ENCODE data around the gene FCAR.
"Not testable (repeated sequence)": the region's sequence is repeated elsewhere in the genome, so short reads cannot be mapped to it uniquely, and the experiment has no call there.

FCAR gene

GRCh38 chr19:54873990-54874389 lies at the start of gene FCAR:
Gene FCAR (plus strand): TSS chr19:54874235. CDS start chr19:54874290, 55 bp downstream.
- DNase-seq: no peak

GRCh38 chr19:54824416-54824815 lies 49.6 kb upstream of the FCAR start:
- not testable (repeated sequence) for DNase-seq

- DNase-seq: not testable (repeated sequence)
Observed at GRCh38 chr19:54825326-54825725, 48.7 kb upstream of the FCAR start.

- not testable (repeated sequence) for DNase-seq
Observed at GRCh38 chr19:54828064-54828463, 46.0 kb upstream of the FCAR start.

GRCh38 chr19:54832496-54832895 lies 41.5 kb upstream of the FCAR start, which contains the start of gene KIR2DS4:
Gene KIR2DS4 (plus strand): TSS chr19:54832676.
- not testable (repeated sequence) for DNase-seq

- not testable (repeated sequence) for DNase-seq
Observed at GRCh38 chr19:54835126-54835525, 38.9 kb upstream of the FCAR start.

- not testable (repeated sequence) for DNase-seq
Observed at GRCh38 chr19:54837522-54837921, 36.5 kb upstream of the FCAR start.

- DNase-seq: not testable (repeated sequence)
Observed at GRCh38 chr19:54843171-54843570, 30.9 kb upstream of the FCAR start.

- DNase-seq: not testable (repeated sequence)
Observed at GRCh38 chr19:54850061-54850640, 23.9 kb upstream of the FCAR start, which contains the start of gene KIR3DL2. Gene KIR3DL2 (plus strand): TSS chr19:54850443. CDS start chr19:54850476, 33 bp downstream.

- DNase-seq: no peak
Observed at GRCh38 chr19:54850930-54851329, 23.1 kb upstream of the FCAR start.

- no peak for DNase-seq
Observed at GRCh38 chr19:54851353-54851752, 22.7 kb upstream of the FCAR start.

- DNase-seq: not testable (repeated sequence)
Observed at GRCh38 chr19:54855241-54855640, 18.8 kb upstream of the FCAR start.

- DNase-seq: not testable (repeated sequence)
Observed at GRCh38 chr19:54858476-54858875, 15.6 kb upstream of the FCAR start.

GRCh38 chr19:54859421-54859820 lies 14.6 kb upstream of the FCAR start:
- DNase-seq: not testable (repeated sequence)

GRCh38 chr19:54863459-54863858 lies 10.6 kb upstream of the FCAR start:
- DNase-seq: not testable (repeated sequence)

- DNase-seq: no peak
Observed at GRCh38 chr19:54871696-54872095, 2.3 kb upstream of the FCAR start.

- DNase-seq: no peak
Observed at GRCh38 chr19:54875506-54875905, 1.5 kb downstream of the FCAR start.

- no peak for DNase-seq
Observed at GRCh38 chr19:54877471-54877870, 3.4 kb downstream of the FCAR start.

GRCh38 chr19:54881884-54882283 lies 7.8 kb downstream of the FCAR start:
- DNase-seq: no peak

GRCh38 chr19:54882758-54883157 lies 8.7 kb downstream of the FCAR start:
- DNase-seq: no peak

- DNase-seq: no peak
Observed at GRCh38 chr19:54883228-54883627, 9.2 kb downstream of the FCAR start.

GRCh38 chr19:54888239-54888638 lies 14.2 kb downstream of the FCAR start:
- DNase-seq: no peak

GRCh38 chr19:54889566-54889965 lies 15.5 kb downstream of the FCAR start:
- no peak for DNase-seq

GRCh38 chr19:54893406-54893805 lies 19.4 kb downstream of the FCAR start:
- no peak for DNase-seq

GRCh38 chr19:54894106-54894505 lies 20.1 kb downstream of the FCAR start:
- not testable (repeated sequence) for DNase-seq

All from stimulated activated CD4-positive, alpha-beta T cell treated with anti-CD3 and anti-CD28 coated beads, Interleukin-1b, Interleukin-23, amount 100 ng/mL, for 48 hours (primary cell).